GM10266 (cell line): ENCODE results near the gene DMBT1.

Source experiments
- DNase-seq: peaks from one replicate; pipeline ENCODE4 v3.0.0; 2012; ENCODE audit errors: extremely low spot score
- CTCF ChIP-seq: IDR thresholded peaks from 2 replicates; pipeline ENCODE4 v1.5.1; 2012; ENCODE audit warnings: mild to moderate bottlenecking, low read depth; ENCODE audit not compliant: control insufficient read depth, insufficient read depth; ENCODE audit errors: missing control alignments

DMBT1 gene

GRCh38 chr10:122656308-122656705 lies 95.8 kb downstream of the DMBT1 start:
- no peak for DNase-seq
- TF ChIP-seq CTCF, result no peak

- DNase-seq, result no peak
- TF ChIP-seq CTCF, result no peak
These were observed 96.2 kb downstream of the DMBT1 start for GRCh38 chr10:122656741-122657140.

GRCh38 chr10:122657255-122657654 lies 96.7 kb downstream of the DMBT1 start:
- DNase-seq, result no peak
- TF ChIP-seq CTCF, result no peak

GRCh38 chr10:122657729-122658128 lies 97.2 kb downstream of the DMBT1 start:
- TF ChIP-seq CTCF, result no peak
- no peak for DNase-seq

GRCh38 chr10:122658356-122659049 lies 97.9 kb downstream of the DMBT1 start:
- no peak for DNase-seq
- TF ChIP-seq CTCF, result no peak

GRCh38 chr10:122659126-122659525 lies 98.6 kb downstream of the DMBT1 start:
- DNase-seq, result no peak
- TF ChIP-seq CTCF, result no peak

GRCh38 chr10:122659651-122660050 lies 99.1 kb downstream of the DMBT1 start:
- TF ChIP-seq CTCF, result no peak
- DNase-seq, result no peak
